Epithelial cell of proximal tubule (primary cell): Measurements from ENCODE around the gene HOXD9. TPM values are rescaled to one million over a fixed set of nuclear protein-coding genes. Genes with fewer than 3 reads are reported as not detected.
A peak's percentile ranks its signal among the peaks of the same experiment; 100 is the strongest.

Experiments used
- DNase-seq: peaks from one replicate; pipeline ENCODE4 v3.0.0-alpha.2; 2011; ENCODE audit warnings: low read depth
- H3K4me3 ChIP-seq: 2 replicates; pipeline ENCODE4 v1.5.1; 2011; ENCODE audit warnings: low read depth, mild to moderate bottlenecking, low read length
- CTCF ChIP-seq: conservative IDR thresholded peaks from 2 replicates; pipeline ENCODE4 v1.5.1; 2012; ENCODE audit warnings: low read depth, mild to moderate bottlenecking, low read length
- total RNA-seq: library from RNA; depleted of rRNA; stranded (reverse); fragments of >200 nt; gene quantifications from 2 replicates; pipeline ENCODE4 v1.2.3, GENCODE V29; 2015

HOXD9 gene
- total RNA-seq, 1 donor from 2014 or later: 11.5 TPM

GRCh38 chr2:176128982-176129796 is 6.7 kb downstream of the HOXD9 start, which contains the start of gene HOXD8:
Gene HOXD8, plus strand, starts transcription at chr2:176129705. Its CDS starts 662 bp downstream, at chr2:176130367.
- TF ChIP-seq CTCF: no peak
- DNase-seq: no peak
- peak within 1 kb of the TSS; percentile 63 for H3K4me3 ChIP-seq

- TF ChIP-seq CTCF: no peak
- no peak for DNase-seq
- peak overlapping the region; percentile 63 for H3K4me3 ChIP-seq
These were observed 7.3 kb downstream of the HOXD9 start for GRCh38 chr2:176129813-176130146.

- DNase-seq: no peak
- peak overlapping the region; percentile 63 for H3K4me3 ChIP-seq
- no peak for TF ChIP-seq CTCF
These were observed 7.8 kb downstream of the HOXD9 start for GRCh38 chr2:176130147-176130956.

- H3K4me3 ChIP-seq: peak overlapping the region; percentile 63
- no peak for TF ChIP-seq CTCF
- DNase-seq: no peak
These were observed 8.7 kb downstream of the HOXD9 start for GRCh38 chr2:176130957-176131847.

- no peak for DNase-seq
- TF ChIP-seq CTCF: no peak
- H3K4me3 ChIP-seq: peak overlapping the region; percentile 63
These were observed 9.3 kb downstream of the HOXD9 start for GRCh38 chr2:176131848-176132158.

- peak overlapping the region; percentile 63 for H3K4me3 ChIP-seq
- no peak for TF ChIP-seq CTCF
- no peak for DNase-seq
These were observed 10.0 kb downstream of the HOXD9 start for GRCh38 chr2:176132205-176133171.
